ENCODE measurements around the gene PCSK6.
"Not testable (repeated sequence)": the region's sequence is repeated elsewhere in the genome, so short reads cannot be mapped to it uniquely, and the experiment has no call there.

The PCSK6 gene

DNA sequence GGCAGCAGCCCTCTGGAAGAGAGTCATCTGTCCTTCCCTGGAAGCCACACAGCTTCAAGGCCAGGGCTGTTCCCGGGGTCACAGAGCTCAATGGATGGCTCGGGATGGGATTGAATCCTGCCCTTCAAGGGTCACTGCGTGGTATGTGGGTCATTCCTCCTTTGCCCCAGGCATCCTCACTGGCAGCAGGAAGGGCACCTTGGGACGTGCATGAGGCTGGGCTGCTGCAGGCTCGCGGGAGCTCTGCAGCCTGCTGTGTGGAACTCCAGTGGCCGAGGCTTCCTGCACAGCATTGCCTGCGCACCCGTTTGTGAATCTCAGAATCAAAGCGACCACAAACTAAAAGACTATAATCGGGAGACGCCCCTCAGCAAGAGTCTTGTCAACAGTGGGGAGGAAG, 60.7 kb downstream of the PCSK6 start:
- DNase-seq: no peak

DNA sequence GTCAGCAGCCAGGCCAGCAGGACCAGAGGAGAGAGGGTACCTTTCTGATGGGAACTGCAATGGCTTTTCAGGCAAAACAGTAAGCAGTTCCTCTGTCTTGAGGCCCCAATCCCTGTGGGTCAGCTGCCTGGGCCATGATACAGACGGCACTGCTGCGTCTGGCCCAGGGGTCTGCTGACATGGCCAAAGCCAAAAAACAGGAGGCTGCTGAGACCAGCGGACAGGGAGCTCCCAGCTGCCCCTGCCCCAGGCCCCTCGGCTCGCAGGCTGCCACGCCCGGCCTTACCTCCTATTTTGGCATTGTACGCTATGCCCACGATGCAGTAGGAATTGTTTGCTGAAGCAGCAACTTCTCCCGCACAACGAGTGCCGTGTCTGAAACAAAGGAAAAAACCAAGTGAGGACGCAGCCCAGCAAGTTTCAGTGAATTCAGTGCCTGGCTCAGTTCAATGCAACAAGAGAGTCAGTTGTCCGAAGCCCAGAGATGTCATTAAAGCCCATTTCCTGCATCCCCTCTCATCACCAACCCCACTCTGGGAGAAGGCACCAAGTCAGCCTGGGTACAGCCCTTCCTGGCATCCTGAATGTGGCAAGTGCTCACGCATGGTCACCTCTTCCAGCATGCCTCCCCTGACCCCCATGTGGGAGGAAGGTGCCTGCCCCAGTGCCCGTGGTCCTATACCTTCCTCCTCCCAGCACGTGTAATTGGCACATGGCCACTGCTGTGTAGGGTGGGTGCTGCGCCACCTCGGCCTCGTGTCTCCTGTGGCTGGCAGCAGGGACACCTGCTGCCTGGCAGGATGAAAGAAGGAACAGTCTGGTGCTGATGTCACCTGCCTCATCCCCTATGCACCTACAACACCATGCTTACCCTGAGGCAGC, 61.7 kb downstream of the PCSK6 start:
- DNase-seq: no peak

DNA sequence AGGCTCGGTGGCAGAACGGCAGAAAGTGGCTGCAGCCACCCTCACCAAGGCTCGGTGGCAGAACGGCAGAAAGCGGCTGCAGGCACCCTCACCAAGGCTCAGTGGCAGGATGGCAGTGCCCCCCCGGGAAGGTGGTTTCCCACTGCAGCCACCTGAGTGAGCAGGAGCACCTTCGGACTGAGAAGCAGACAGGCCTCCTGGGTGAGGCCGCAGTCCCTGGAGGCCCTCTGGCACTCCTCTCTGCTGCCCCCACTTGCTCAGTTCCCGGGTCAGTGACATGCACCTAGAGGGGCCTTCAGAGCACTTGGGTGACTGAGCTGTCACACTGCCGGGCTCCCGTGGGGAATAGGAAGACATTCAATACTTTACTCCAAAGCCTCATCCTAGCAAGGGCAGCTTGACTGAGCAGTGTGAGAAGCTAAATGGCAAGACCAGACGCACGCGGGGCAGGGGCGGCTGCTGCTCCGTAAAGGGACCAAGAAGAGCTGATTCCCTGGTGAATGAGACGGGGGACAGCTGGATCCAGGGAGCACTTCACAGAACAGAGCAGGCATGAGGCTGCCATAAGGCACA, 62.7 kb downstream of the PCSK6 start:
- no peak for DNase-seq

- DNase-seq: no peak
These were observed 63.6 kb downstream of the PCSK6 start for GRCh38 chr15:101425787-101426365.

GRCh38 chr15:101424984-101425383, 64.5 kb downstream of the PCSK6 start:
- no peak for DNase-seq

DNA sequence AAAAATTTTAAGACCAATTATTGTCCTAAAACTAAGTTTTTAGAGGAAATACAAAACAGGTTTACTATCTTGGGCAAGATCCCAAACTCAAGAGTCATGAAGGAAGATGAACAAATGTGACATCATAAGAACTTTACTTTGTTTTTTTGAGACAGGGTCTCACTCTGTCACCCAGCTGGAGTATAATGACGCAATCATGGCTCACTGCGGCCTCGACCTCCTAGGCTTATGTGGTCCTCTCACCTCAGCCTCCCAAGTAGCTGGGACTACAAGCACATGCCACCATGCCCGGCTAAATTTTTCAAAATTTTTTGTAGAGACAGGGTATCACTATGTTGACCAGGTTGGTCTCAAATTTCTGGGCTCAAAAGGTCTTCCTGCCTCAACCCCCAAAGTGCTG, 69.3 kb downstream of the PCSK6 start:
- DNase-seq: no peak

DNA sequence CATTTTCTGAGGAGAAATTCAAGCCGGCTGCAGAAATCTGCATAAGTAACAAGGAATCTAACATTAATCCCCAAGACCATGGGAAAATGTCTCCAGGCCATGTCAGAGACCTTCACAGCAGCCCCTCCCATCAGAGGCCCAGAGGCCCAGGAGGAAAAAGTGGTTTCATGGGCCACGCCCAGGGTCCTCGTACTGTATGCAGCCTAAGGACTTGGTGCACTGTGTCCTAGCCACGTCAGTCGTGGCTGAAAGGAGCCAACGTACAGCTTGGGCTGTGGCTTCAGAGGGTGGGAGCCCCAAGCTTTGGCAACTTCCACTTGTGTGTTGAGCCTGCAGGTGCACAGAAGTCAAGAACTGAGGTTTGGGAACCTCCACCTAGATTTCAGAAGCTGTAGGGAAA, 73.0 kb downstream of the PCSK6 start:
- DNase-seq: not testable (repeated sequence)

DNA sequence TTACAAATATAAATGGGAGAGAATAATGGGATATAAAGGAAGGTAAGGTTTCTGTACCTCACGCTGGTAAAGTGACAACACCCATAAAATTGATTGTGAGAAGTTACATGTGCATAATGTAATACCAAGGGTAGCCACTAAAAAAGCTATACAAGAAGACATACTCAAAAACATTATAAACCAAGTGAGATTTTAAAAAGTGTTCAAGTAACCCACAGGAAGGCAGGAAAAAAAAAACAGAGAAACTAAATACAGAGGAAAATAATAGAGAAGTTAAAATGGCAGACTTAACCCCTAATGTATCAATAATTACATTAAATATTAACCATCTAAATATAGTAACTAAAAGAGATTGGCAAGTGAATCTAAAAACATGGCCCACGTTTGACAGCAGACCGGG, 76.3 kb downstream of the PCSK6 start:
- no peak for DNase-seq

- DNase-seq: no peak
These were observed 77.9 kb downstream of the PCSK6 start for GRCh38 chr15:101411581-101411980.

- DNase-seq: no peak
These were observed 78.4 kb downstream of the PCSK6 start for GRCh38 chr15:101411085-101411484.

- no peak for DNase-seq
These were observed 78.9 kb downstream of the PCSK6 start for GRCh38 chr15:101410612-101411011.

DNA sequence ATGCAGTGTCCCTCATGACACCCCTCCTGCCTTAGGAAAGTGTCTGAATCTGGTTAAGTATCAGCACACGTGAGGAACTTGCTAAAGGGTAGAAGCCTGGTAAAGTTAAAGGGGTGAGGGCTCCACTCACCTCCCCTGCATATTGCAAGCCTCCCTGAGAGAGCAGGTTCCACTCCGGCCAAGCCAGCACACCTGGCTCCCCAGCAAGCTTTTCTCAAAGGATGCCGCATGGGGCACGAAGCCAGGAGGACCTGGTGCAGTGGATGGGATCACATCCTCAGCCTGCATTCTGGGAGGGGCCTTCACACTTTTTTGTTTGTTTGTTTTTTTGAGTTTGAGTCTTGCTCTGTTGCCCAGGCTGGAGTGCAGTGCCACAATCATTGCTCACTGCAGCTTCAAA, 79.9 kb downstream of the PCSK6 start:
- DNase-seq: no peak

DNA sequence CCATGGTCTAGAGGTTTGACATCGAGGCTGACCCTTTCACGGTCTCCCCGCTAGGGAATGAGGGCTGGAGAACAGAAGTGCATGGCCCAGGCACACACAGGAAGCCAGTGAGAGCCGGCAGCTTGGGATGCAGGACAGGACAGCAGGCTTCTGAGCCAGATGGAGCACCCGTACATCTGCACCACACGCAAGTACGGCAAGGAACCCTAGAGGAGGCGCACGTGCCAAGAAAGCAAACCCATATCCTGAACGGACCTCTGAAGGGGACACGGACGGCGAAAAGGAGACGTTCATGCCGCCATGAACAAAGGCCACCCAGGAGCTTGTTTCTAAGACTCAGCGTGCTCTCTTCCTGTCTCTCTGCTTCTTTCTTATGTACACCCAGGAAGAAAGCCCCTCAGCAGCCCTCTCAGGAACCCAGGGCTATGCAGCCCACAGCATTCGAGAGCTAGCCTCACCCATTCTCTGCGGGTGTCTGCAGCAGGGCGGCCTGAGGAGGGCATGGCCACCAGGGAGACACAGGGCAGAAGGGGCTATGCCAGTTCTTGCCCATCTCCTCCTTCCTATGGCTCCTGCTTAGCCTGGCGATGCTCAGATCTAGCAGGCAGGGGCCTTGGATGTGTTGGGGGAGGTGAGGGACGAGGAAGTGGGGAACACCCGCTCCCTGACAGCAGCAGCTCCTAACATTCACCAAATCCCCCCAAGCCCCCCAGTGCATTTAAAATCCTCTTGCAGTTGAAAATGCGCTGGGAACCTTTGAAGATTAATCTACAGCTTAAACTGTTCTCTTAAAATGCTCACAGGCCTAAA, 81.3 kb downstream of the PCSK6 start:
- DNase-seq: no peak

- DNase-seq: no peak
These were observed 82.1 kb downstream of the PCSK6 start for GRCh38 chr15:101407439-101407838.

GRCh38 chr15:101406526-101407195, 82.8 kb downstream of the PCSK6 start:
- no peak for DNase-seq

GRCh38 chr15:101406036-101406435, 83.5 kb downstream of the PCSK6 start:
- no peak for DNase-seq

DNA sequence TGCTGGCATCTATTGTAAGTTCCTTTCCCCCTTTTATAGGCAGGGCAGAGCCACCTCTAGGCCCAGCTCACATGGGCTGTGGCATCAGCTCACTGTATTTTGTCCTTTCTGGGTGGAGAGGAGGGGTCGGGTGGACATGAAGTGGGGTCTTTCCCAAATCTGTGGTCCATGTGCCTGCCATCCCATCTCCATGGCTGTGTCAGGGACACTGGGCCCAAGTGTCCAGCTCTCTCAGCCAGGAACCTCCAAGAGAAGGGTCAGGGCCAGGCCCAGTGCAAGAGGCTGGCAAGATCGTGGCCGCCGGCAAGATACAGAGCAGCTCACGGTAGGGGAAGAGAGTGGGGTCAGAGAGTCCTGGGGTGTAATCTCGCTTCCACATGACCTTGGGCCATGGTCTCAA, 85.3 kb downstream of the PCSK6 start:
- no peak for DNase-seq

DNA sequence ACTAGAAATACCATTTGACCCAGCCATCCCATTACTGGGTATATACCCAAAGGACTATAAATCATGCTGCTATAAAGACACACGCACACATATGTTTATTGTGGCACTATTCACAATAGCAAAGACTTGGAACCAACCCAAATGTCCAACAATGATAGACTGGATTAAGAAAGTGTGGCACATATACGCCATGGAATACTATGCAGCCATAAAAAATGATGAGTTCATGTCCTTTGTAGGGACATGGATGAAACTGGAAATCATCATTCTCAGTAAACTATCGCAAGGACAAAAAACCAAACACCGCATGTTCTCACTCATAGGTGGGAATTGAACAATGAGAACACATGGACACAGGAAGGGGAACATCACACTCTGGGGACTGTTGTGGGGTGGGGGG, 86.6 kb downstream of the PCSK6 start:
- DNase-seq: not testable (repeated sequence)

DNA sequence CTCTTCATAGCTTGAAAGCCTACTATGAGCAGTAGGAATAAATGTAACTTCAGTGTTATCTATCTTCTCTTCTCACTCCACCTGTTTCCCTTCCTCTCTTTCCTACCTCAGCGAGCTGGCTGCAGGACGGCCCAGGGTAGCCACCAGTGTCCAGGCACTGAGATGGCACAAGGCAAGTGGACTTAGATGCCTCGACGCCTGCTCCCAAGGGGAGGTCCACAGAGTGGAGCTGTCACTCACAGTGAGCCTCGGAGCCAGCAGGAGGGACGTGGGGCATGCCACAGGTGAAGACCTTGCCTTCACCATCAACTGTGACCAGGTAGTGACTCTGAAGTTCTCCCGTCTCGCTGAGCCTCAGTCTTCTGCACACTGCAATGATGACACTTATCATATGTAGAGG, 88.2 kb downstream of the PCSK6 start:
- DNase-seq: no peak

DNA sequence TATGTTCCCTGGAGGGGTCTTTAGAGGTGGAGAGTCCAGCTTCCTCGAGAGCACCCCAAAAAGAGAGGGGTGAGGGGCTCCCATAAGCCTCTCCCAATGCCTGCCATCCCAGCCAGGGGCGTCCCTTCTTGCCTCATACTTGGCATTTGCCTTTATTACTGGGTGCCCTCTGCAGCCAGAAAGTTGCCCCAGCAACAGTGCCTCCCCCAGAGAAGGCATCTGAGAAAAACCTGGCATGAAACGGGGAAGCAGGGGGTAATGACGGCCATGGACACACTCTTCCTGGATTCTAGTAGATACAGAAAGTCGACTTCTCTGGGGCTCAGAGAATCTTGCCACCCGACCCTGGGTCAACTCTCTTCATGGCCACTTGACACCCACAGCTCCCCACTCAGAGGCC, 90.1 kb downstream of the PCSK6 start:
- no peak for DNase-seq

DNA sequence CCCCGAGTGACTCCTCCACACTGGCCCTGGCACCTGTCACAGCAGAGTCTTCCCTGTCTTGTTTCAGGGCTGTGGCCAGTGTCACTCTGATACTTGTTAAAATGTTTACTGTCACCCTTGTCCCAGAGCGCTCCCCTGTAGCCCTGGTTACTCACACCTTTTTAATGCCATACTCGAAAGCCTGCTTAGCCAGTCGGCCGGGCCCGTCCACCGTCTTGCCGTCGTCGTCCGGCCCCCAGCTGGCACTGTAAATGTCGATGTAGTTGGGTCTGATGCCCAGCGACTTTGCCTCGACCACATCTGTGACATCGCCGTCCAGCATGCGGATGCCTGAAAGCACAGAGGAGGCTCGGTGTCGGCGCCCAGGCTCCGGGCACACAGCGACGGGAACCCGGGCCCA, 91.3 kb downstream of the PCSK6 start:
- DNase-seq: no peak

GRCh38 chr15:101397521-101398003, 91.9 kb downstream of the PCSK6 start:
- DNase-seq: no peak
